HFF-Myc (cell line): ENCODE measurements around the gene PARD3B.

ENCODE experiments used
- DNase-seq: peaks from one replicate; pipeline ENCODE4 v3.0.0-alpha.2; 2011; ENCODE audit warnings: low read depth; ENCODE audit errors: extremely low read depth
- H3K4me3 ChIP-seq: replicated peaks from 2 replicates; pipeline ENCODE4 v1.5.1; 2011; ENCODE audit warnings: low read depth, mild to moderate bottlenecking, control low read depth, low read length
- CTCF ChIP-seq: IDR thresholded peaks from 2 replicates; pipeline ENCODE4 v1.5.1; 2012; ENCODE audit warnings: mild to moderate bottlenecking, low read depth, low read length, control low read depth; ENCODE audit errors: missing control alignments

PARD3B gene

GRCh38 chr2:205187731-205188130, 642.5 kb downstream of the PARD3B start:
- no peak for TF ChIP-seq CTCF
- no peak for DNase-seq
- no peak overlapping the region for H3K4me3 ChIP-seq

- no peak overlapping the region for H3K4me3 ChIP-seq
- no peak for TF ChIP-seq CTCF
- peak; percentile 44 for DNase-seq
Measured at GRCh38 chr2:205188239-205189138, 643.2 kb downstream of the PARD3B start.

- no peak for DNase-seq
- H3K4me3 ChIP-seq: no peak overlapping the region
- no peak for TF ChIP-seq CTCF
Measured at GRCh38 chr2:205189301-205189700, 644.0 kb downstream of the PARD3B start.

GRCh38 chr2:205190528-205190927, 645.3 kb downstream of the PARD3B start:
- no peak overlapping the region for H3K4me3 ChIP-seq
- no peak for DNase-seq
- TF ChIP-seq CTCF: no peak

GRCh38 chr2:205193125-205193835, 648.0 kb downstream of the PARD3B start:
- no peak overlapping the region for H3K4me3 ChIP-seq
- DNase-seq: no peak
- TF ChIP-seq CTCF: no peak

GRCh38 chr2:205193836-205194228, 648.6 kb downstream of the PARD3B start:
- no peak for DNase-seq
- TF ChIP-seq CTCF: no peak
- no peak overlapping the region for H3K4me3 ChIP-seq
